Spleen (tissue), 7 donors: Measurements from ENCODE around the gene SPP1.

ENCODE experiments used
- POLR2A ChIP-seq, 3 donors: fragments of 450-650 bp; IDR thresholded peaks; one replicate each; pipeline ENCODE4 v1.5.1; 2017; ENCODE audit warnings: antibody characterized with exemption in 3 of 3, mild to moderate bottlenecking in 1 of 3
- POLR2AphosphoS5 ChIP-seq, 3 donors: sonication (generic); formaldehyde crosslinking; IDR thresholded peaks; one replicate each; pipeline ENCODE4 v1.5.1; 2017; ENCODE audit warnings: antibody characterized with exemption in 3 of 3
- TF ChIP-seq, protein P1 (sequence below), 11 experiments: fragments of 200-600 bp in 7 of 11; fragments of 450-650 bp in 4 of 11; sonication (generic) in 4 of 11; IDR thresholded peaks in 8 of 11; conservative IDR thresholded peaks in 3 of 11; 1 replicate in 7 of 11; 2 replicates in 4 of 11; pipeline versions ENCODE4 v1.4.0 to v1.8.0; 2016 to 2021; ENCODE audit warnings: antibody characterized with exemption in 11 of 11, inconsistent platforms in 4 of 11, mild to moderate bottlenecking in 1 of 11
- donor health status: DM: no; HTN: no; CAD: no; lungs with moderate emphysema.
- donor health status: DM: no; HTN: no; CAD: no.
- donor health status: DM: no; HTN: no; CAD: no.

DNA sequence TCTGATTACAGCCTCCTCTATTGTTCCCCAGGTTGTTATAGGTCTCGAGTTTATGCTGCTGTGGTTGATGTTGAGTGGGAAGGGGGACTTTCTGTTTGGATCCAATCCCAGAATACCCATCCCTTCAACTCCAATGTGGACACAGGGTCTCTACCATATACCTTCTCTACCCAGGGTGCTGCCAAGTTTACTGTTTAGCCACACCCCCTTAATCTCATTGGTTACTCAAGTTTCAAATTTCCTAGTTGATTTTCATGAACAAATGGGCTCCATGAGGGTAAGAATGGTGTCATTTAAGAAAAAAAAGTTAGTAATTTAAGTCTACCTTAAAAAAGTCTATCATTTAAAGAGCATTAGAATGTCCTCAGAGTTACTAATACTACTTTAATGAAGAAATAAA lies 3.6 kb upstream of the SPP1 start:
- TF ChIP-seq, protein P1, sequence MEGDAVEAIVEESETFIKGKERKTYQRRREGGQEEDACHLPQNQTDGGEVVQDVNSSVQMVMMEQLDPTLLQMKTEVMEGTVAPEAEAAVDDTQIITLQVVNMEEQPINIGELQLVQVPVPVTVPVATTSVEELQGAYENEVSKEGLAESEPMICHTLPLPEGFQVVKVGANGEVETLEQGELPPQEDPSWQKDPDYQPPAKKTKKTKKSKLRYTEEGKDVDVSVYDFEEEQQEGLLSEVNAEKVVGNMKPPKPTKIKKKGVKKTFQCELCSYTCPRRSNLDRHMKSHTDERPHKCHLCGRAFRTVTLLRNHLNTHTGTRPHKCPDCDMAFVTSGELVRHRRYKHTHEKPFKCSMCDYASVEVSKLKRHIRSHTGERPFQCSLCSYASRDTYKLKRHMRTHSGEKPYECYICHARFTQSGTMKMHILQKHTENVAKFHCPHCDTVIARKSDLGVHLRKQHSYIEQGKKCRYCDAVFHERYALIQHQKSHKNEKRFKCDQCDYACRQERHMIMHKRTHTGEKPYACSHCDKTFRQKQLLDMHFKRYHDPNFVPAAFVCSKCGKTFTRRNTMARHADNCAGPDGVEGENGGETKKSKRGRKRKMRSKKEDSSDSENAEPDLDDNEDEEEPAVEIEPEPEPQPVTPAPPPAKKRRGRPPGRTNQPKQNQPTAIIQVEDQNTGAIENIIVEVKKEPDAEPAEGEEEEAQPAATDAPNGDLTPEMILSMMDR (IDR thresholded peaks at IDR 0.05 in 8 of 11, conservative IDR thresholded peaks at IDR 0.05 in 3 of 11), result no peak
- TF ChIP-seq POLR2AphosphoS5 (IDR thresholded peaks at IDR 0.05) (no peak), POLR2A (IDR thresholded peaks at IDR 0.05) (no peak)
